ENCODE results near the gene CLEC3B.

DNA sequence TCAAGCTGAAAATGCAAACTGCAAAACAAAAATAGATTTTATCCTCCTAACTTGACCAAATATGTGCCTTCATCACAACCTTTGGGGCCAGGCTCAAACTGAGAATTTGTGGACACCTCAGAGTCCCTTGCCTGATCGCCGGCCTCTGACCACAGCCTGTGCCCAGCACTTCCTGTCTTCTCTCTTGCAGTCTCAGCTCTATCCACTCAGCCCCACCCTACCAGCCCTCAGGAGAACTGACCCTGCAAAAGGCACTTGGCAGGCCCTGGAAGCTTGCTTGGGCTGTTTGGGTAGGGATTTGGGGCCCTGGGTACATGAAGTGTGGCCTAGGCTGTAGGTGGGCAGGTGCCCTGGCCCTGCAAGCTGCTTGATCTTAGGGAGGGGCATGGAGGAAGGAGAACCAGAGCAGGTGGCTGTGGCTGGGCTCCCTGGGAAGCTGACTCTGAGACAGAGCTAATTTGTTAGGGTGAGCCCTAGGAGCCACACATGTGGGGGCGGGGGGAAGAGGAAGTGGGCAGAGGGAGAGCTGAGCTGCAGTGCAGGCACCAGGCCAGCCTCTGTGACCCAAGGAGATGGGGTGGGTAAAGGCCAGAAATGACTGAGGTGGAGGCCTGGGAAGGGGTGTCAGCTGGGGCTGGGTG, 8.6 kb downstream of the CLEC3B start:
- TF ChIP-seq POLR2AphosphoS5 (IDR thresholded peaks at IDR 0.05; ENCODE audit: borderline replicate concordance, low read depth, low read length) (no peak), EZH2 (IDR thresholded peaks at IDR 0.05) (no peak), FOXP2 (optimal IDR thresholded peaks at IDR 0.05; ENCODE audit: control extremely low read depth, extremely low read length, insufficient read depth) (no peak)

All from SK-N-MC (cell line).